Body of pancreas (tissue), 4 donors: ENCODE measurements around the gene PARK7. TPM values are rescaled to one million over a fixed set of nuclear protein-coding genes. Genes with fewer than 3 reads are reported as not detected.

ENCODE experiments used
- ATAC-seq: fragments of 150-250 bp; one replicate; pipeline ENCODE4 v1.9.1; 2016
- DNase-seq, 4 donors: peaks; one replicate each; pipeline ENCODE4 v3.0.0-alpha.2; 2019
- H3K27ac ChIP-seq, 4 donors: fragments of 200-600 bp; sonication (generic); 1 replicate in 3 of 4; 2 replicates in 1 of 4; pipeline versions ENCODE4 v1.5.1 to v1.6.1; 2016 to 2019; ENCODE audit warnings: mild to moderate bottlenecking in 1 of 4, mixed read lengths in 1 of 4, moderate library complexity in 1 of 4
- H3K27me3 ChIP-seq, 2 donors: fragments of 200-600 bp; sonication (generic); one replicate each; pipeline ENCODE4 v1.6.0; 2016; ENCODE audit warnings: mild to moderate bottlenecking in 1 of 2
- H3K36me3 ChIP-seq, 2 donors: fragments of 200-600 bp; sonication (generic); replicated peaks in 1 of 2; 2 replicates each; pipeline ENCODE4 v1.5.1; 2016; ENCODE audit warnings: low read depth in 2 of 2; ENCODE audit not compliant: insufficient read depth in 1 of 2
- H3K4me1 ChIP-seq: fragments of 200-600 bp; sonication (generic); one replicate; pipeline ENCODE4 v1.6.0; 2016
- H3K4me3 ChIP-seq, 2 donors: fragments of 200-600 bp; sonication (generic); 1 replicate in 1 of 2; 2 replicates in 1 of 2; pipeline ENCODE4 v1.5.1; 2016 to 2019
- H3K9me3 ChIP-seq, 3 donors: fragments of 200-600 bp; sonication (generic); 1 replicate in 2 of 3; 2 replicates in 1 of 3; pipeline ENCODE4 v1.5.1; 2016
- CTCF ChIP-seq, 7 experiments: fragments of 450-650 bp in 4 of 7; fragments of 200-600 bp in 3 of 7; sonication (generic) in 3 of 7; IDR thresholded peaks; one replicate each; pipeline ENCODE4 v1.5.1; 2016 to 2019; ENCODE audit warnings: antibody characterized with exemption in 7 of 7
- POLR2A ChIP-seq, 3 donors: fragments of 450-650 bp; IDR thresholded peaks; one replicate each; pipeline ENCODE4 v1.6.1; 2016; ENCODE audit warnings: antibody characterized with exemption in 3 of 3, mild to moderate bottlenecking in 2 of 3
- WGBS, 2 donors: methylation state at CpG; one replicate each; pipeline ENCODE4 v1.1.5; 2017; 5-methylcytosine and 5-hydroxymethylcytosine counted together
- intact Hi-C: fragments of 100-400 bp; cut with DNase I; formaldehyde crosslinking; loops from one replicate; pipeline ENCODE4 v1.15.1; 2023
- total RNA-seq, 2 donors: library from RNA; depleted of rRNA; stranded (reverse); fragments of >200 nt; gene quantifications; one replicate each; pipeline ENCODE4 v1.1.0, GENCODE V29; 2016

Gene PARK7
- total RNA-seq, 2 donors from 2014 or later, result 88.3 to 110 TPM

- Histone ChIP-seq H3K4me3 (no peak overlapping the region), H3K9me3 (no peaks in the 10 kb centered on the region), H3K27ac (peak overlapping the region in 2 of 4 donors; percentile 15 to 22), H3K36me3 (peaks cover 23 to 41% of the 10 kb centered on the region in 2 donors), H3K27me3 (no peaks in the 10 kb centered on the region), H3K4me1 (peaks cover 43% of the 10 kb centered on the region)
- ATAC-seq, result no peak
- intact Hi-C loops, result no loop called here
- no peak for DNase-seq
- 93 to 94% methylated on average over 8 of the region's 8 CpGs for WGBS, 2 donors
- no peak for TF ChIP-seq CTCF (IDR thresholded peaks at IDR 0.05)
- peak in 1 of 3 donors; percentile 12 for TF ChIP-seq POLR2A (IDR thresholded peaks at IDR 0.05)
Observed at GRCh38 chr1:8010080-8010664, 48.7 kb downstream of the PARK7 start.

- intact Hi-C loops, result no loop called here
- Histone ChIP-seq H3K4me1 (peaks cover 43% of the 10 kb centered on the region), H3K4me3 (no peak overlapping the region), H3K27ac (peak overlapping the region in 2 of 4 donors; percentile 11 to 15), H3K36me3 (peaks cover 23 to 41% of the 10 kb centered on the region in 2 donors), H3K9me3 (no peaks in the 10 kb centered on the region), H3K27me3 (no peaks in the 10 kb centered on the region)
- WGBS, 2 donors, result 79 to 82% methylated on average over 4 of the region's 4 CpGs
- no peak for DNase-seq
- TF ChIP-seq CTCF (IDR thresholded peaks at IDR 0.05) (no peak), POLR2A (IDR thresholded peaks at IDR 0.05) (no peak)
- ATAC-seq, result no peak
Observed at GRCh38 chr1:8011016-8011415, 49.5 kb downstream of the PARK7 start.

GRCh38 chr1:8011923-8012858 is 50.7 kb downstream of the PARK7 start:
- DNase-seq (no peak), ATAC-seq (no peak)
- no peaks in the 10 kb centered on the region for H3K9me3 ChIP-seq
- 63 to 65% methylated on average over 7 of the region's 7 CpGs for WGBS, 2 donors
- H3K27me3 ChIP-seq, result no peaks in the 10 kb centered on the region
- no peak overlapping the region for H3K4me3 ChIP-seq
- peaks cover 23 to 41% of the 10 kb centered on the region in 2 donors for H3K36me3 ChIP-seq
- H3K27ac ChIP-seq, result peak overlapping the region in 1 of 4 donors; percentile 3
- no peak for TF ChIP-seq CTCF (IDR thresholded peaks at IDR 0.05)
- TF ChIP-seq POLR2A (IDR thresholded peaks at IDR 0.05), result no peak
- peaks cover 49% of the 10 kb centered on the region for H3K4me1 ChIP-seq
- intact Hi-C loops, result no loop called here

- 89 to 92% methylated on average over 4 of the region's 4 CpGs for WGBS, 2 donors
- peaks cover 23 to 41% of the 10 kb centered on the region in 2 donors for H3K36me3 ChIP-seq
- H3K27me3 ChIP-seq, result no peaks in the 10 kb centered on the region
- DNase-seq, result no peak
- no peak for TF ChIP-seq CTCF (IDR thresholded peaks at IDR 0.05)
- no peak for TF ChIP-seq POLR2A (IDR thresholded peaks at IDR 0.05)
- peak overlapping the region in 1 of 4 donors; percentile 13 for H3K27ac ChIP-seq
- peaks cover 57% of the 10 kb centered on the region for H3K4me1 ChIP-seq
- no peaks in the 10 kb centered on the region for H3K9me3 ChIP-seq
- ATAC-seq, result no peak
- H3K4me3 ChIP-seq, result no peak overlapping the region
- intact Hi-C loops, result no loop called here
Observed at GRCh38 chr1:8012955-8013354, 51.4 kb downstream of the PARK7 start.
